GM12891 (cell line): ENCODE measurements around the gene C4orf17.

Source experiments
- POLR2A ChIP-seq: IDR thresholded peaks from 2 replicates; pipeline ENCODE4 v1.6.1; 2011; ENCODE audit warnings: low read depth, low read length, control low read depth
- POLR2AphosphoS5 ChIP-seq: IDR thresholded peaks from 2 replicates; pipeline ENCODE4 v1.6.1; 2011; ENCODE audit warnings: low read depth, low read length, control low read depth
- POU2F2 ChIP-seq: IDR thresholded peaks from 2 replicates; pipeline ENCODE4 v1.6.1; 2011; ENCODE audit warnings: low read depth, mild to moderate bottlenecking, control low read depth, low read length, moderate library complexity
- TAF1 ChIP-seq: IDR thresholded peaks from 2 replicates; pipeline ENCODE4 v1.6.1; 2011; ENCODE audit warnings: low read depth, low read length, control low read depth

GRCh38 chr4:99504804-99505502 lies 5.9 kb upstream of the C4orf17 start:
- no peak for TF ChIP-seq POLR2A
- TF ChIP-seq POU2F2 = no peak
- no peak for TF ChIP-seq POLR2AphosphoS5
- TF ChIP-seq TAF1 = no peak
